ENCODE measurements around the gene VSIG1.

GRCh38 chrX:108090491-108091263, 45.8 kb downstream of the VSIG1 start:
- TF ChIP-seq CTCF (IDR thresholded peaks at IDR 0.05) (no peak), ZFX (IDR thresholded peaks at IDR 0.05; ENCODE audit: borderline replicate concordance) (no peak)
